NB4 (cell line): ENCODE measurements around the gene PEAK1.

ENCODE experiments used
- DNase-seq: peaks from one replicate; pipeline ENCODE4 v3.0.0; 2010; ENCODE audit warnings: low read depth
- H3K4me3 ChIP-seq: one replicate; pipeline ENCODE4 v1.5.1; 2011; ENCODE audit warnings: mild to moderate bottlenecking, low read depth, low read length, moderate library complexity
- MYC ChIP-seq: IDR thresholded peaks from 2 replicates; pipeline ENCODE4 v1.6.1; 2011; ENCODE audit warnings: low read depth, low read length
- POLR2A ChIP-seq: IDR thresholded peaks from 2 replicates; pipeline ENCODE4 v1.6.1; 2011; ENCODE audit warnings: mild to moderate bottlenecking; ENCODE audit not compliant: insufficient read length; ENCODE audit errors: extremely low read depth
- TF ChIP-seq, protein P1 (sequence below): IDR thresholded peaks from one replicate; pipeline ENCODE4 v1.5.1; 2012; ENCODE audit warnings: low read depth, low read length
- TF ChIP-seq, protein P2 (sequence below): IDR thresholded peaks from 2 replicates; pipeline ENCODE4 v1.6.1; 2011; ENCODE audit warnings: low read depth, low read length

Gene PEAK1

DNA sequence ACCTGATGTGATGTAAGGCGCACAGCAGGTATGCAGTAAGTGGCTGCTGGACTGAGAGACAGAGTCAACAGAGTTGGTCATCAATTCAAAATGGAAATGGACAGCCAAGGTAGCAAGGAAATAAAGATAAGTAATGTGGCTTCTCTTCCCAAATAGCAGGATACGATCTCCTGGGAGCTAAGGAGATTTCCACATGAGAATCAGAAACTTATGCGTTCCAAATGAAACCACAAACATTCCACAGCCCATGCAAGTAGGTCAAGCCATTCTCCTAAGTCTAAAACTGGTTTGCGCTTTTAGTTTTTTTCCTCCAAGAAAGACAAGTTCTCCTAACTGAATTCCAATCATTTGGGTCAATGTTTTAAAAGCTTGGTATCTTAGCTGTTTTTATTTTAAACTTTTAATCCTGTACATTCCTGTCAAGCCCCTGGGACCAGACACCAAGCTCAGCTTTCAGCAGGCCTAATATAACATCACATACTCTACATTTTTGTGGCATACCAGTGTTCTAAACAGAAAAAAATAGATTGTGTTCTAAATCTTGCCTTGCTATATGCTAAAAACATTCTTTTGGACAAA is 275.3 kb downstream of the PEAK1 start:
- DNase-seq, result no peak
- H3K4me3 ChIP-seq, result no peak overlapping the region
- TF ChIP-seq, protein P1, sequence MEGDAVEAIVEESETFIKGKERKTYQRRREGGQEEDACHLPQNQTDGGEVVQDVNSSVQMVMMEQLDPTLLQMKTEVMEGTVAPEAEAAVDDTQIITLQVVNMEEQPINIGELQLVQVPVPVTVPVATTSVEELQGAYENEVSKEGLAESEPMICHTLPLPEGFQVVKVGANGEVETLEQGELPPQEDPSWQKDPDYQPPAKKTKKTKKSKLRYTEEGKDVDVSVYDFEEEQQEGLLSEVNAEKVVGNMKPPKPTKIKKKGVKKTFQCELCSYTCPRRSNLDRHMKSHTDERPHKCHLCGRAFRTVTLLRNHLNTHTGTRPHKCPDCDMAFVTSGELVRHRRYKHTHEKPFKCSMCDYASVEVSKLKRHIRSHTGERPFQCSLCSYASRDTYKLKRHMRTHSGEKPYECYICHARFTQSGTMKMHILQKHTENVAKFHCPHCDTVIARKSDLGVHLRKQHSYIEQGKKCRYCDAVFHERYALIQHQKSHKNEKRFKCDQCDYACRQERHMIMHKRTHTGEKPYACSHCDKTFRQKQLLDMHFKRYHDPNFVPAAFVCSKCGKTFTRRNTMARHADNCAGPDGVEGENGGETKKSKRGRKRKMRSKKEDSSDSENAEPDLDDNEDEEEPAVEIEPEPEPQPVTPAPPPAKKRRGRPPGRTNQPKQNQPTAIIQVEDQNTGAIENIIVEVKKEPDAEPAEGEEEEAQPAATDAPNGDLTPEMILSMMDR, result no peak
- TF ChIP-seq MYC (no peak), POLR2A (no peak)
- TF ChIP-seq, protein P2, sequence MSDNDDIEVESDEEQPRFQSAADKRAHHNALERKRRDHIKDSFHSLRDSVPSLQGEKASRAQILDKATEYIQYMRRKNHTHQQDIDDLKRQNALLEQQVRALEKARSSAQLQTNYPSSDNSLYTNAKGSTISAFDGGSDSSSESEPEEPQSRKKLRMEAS, result no peak

DNA sequence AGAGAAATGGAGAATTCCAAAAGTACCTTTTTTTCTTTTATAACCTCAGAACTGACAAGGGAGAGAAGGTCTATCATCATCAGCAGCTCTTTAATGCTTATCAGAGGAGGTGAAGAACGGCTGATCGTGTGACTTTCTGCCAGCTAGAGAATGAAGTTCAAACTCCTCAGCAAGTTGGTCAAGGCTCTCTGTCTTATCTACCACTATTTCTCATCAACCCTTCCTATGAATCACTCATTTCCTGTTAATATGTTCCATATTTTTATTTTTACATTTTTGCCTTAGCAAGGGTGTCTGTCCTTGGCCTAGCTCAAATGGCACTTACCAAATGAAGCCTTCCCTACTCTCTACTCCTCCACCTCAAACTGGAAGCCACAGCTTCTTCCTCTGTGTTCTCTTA is 275.9 kb downstream of the PEAK1 start:
- TF ChIP-seq POLR2A (no peak), MYC (no peak)
- TF ChIP-seq, protein P1, result no peak
- TF ChIP-seq, protein P2, result no peak
- no peak overlapping the region for H3K4me3 ChIP-seq
- DNase-seq, result no peak

DNA sequence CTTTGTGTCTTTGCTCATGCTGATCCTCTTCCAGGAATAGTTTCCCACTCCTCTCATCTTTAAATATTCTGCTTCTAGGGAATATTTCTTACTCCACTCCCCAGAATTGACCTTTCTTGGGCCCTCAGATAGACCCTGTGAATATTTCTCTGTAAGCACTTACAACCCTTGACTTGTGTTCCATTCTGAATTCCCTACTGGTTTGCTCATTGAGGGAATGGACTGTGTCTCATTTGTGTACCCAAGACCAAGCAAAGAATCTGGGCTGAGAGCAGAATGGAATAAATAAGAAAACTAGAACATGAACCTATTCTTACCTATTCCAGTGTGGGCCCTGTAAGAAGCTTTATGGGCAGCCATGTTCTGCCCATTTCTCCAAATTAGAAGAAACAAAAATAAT is 276.3 kb downstream of the PEAK1 start:
- no peak overlapping the region for H3K4me3 ChIP-seq
- no peak for DNase-seq

DNA sequence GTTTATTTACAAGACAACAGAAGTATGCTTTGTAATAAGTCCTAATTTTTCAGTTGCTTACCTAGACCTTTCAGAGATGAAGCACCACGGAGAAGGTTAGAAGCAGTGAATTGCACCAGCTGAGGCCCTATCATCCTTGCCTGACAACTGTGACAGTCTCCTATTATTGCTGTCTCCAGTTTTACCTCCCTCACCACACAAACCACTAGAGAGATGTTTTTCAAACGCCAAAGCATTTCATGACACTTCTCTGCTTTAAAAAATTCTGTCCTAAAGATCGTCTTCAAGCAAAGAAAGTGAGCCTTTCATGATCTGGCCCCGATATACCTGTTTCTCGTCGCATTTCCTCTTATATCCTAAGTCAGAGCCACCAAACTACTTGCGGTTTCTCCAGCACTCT is 276.7 kb downstream of the PEAK1 start:
- no peak overlapping the region for H3K4me3 ChIP-seq
- TF ChIP-seq MYC (no peak), POLR2A (no peak)
- TF ChIP-seq, protein P2, result no peak
- TF ChIP-seq, protein P1, result no peak
- no peak for DNase-seq

More for the DNA sequence above, 276.3 kb downstream of the PEAK1 start:
- no peak for TF ChIP-seq POLR2A
- TF ChIP-seq, protein P2, result no peak
- TF ChIP-seq, protein P1, result no peak
- TF ChIP-seq MYC, result no peak

DNA sequence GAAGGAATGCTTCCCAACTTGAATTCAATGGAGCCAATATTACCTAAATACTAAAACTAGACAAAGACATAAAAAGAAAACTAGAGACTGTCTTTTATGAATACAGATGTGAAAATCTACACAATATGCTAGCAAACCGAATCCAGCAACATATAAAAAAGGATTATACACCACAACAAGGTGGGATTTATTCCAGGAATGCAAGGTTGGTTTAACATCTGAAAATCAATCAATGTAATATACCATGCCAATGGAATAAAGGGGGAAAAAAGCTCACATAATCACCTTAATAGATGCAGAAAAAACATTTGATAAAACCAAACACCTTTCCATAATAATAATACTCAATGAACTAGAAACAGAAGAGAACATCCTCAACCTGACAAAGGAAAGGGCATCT is 279.7 kb downstream of the PEAK1 start:
- TF ChIP-seq, protein P1, result no peak
- no peak overlapping the region for H3K4me3 ChIP-seq
- DNase-seq, result no peak

DNA sequence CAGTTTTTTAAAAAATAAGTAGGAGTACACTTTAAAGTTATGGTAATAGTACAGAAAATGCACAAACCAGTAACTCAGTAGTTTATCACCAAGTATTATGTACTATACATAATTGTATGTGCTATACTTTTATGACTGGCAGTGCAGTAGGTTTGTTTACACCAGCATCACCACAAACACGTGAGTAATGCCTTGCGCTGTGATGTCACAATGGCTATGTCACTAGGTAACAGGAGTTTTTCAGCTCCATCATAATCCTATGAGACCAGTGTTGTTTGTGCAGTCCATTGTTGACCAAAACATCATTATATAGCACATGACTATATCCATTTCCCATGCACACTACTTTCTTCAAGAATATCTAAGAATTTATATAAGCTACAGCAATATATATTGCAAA is 280.6 kb downstream of the PEAK1 start:
- no peak overlapping the region for H3K4me3 ChIP-seq
- no peak for DNase-seq

More for the DNA sequence above, 280.6 kb downstream of the PEAK1 start:
- no peak for TF ChIP-seq MYC
- TF ChIP-seq, protein P1, result no peak
- TF ChIP-seq, protein P2, result no peak
- no peak for TF ChIP-seq POLR2A
